Measurements from ENCODE around the gene TCF3. TPM values are rescaled to one million over a fixed set of nuclear protein-coding genes. Genes with fewer than 3 reads are reported as not detected.

TCF3 gene
- total RNA-seq, 4 donors from 2014 or later = 21.2 to 62.0 (median 39.6) TPM

GRCh38 chr19:1658150-1659083, 6.0 kb upstream of the TCF3 start:
- WGBS, 2 donors (ENCODE audit: low coverage in 1 of 2) = 41 to 51% methylated on average over 3 to 18 of the region's 33 CpGs
- TF ChIP-seq POLR2A (IDR thresholded peaks at IDR 0.05) (no peak), EP300 (IDR thresholded peaks at IDR 0.05) (no peak), POLR2AphosphoS5 (IDR thresholded peaks at IDR 0.05) (no peak)
- TF ChIP-seq, protein P1, sequence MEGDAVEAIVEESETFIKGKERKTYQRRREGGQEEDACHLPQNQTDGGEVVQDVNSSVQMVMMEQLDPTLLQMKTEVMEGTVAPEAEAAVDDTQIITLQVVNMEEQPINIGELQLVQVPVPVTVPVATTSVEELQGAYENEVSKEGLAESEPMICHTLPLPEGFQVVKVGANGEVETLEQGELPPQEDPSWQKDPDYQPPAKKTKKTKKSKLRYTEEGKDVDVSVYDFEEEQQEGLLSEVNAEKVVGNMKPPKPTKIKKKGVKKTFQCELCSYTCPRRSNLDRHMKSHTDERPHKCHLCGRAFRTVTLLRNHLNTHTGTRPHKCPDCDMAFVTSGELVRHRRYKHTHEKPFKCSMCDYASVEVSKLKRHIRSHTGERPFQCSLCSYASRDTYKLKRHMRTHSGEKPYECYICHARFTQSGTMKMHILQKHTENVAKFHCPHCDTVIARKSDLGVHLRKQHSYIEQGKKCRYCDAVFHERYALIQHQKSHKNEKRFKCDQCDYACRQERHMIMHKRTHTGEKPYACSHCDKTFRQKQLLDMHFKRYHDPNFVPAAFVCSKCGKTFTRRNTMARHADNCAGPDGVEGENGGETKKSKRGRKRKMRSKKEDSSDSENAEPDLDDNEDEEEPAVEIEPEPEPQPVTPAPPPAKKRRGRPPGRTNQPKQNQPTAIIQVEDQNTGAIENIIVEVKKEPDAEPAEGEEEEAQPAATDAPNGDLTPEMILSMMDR (IDR thresholded peaks at IDR 0.05) = no peak

DNA sequence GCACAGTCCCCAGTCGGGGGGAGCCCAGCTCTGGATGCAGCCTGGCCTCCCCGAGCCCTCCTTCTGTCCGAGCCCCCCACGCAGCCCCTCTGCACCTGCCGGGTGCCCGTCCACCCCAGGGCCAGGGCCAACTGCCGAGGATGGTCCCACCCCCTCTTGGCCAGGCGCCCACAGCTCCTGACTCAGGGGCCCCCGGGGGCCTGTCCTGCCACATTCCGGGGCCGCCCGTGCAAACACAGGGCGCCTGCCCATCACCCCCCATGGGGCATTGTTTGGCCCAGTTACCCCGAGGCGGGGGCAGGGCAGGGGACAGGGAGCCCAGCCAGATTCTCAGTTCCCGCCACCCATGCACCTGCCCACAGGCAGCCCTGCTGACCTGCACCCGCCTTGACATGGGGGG, 5.3 kb upstream of the TCF3 start:
- WGBS, 2 donors (ENCODE audit: low coverage in 1 of 2) = 83% methylated on average over 1 of the region's 17 CpGs; no CpG with 5 or more reads in 1 of the 2 donors
- no peak for ATAC-seq
- TF ChIP-seq, protein P1 (IDR thresholded peaks at IDR 0.05) = no peak
- TF ChIP-seq POLR2A (IDR thresholded peaks at IDR 0.05) = no peak
- TF ChIP-seq POLR2AphosphoS5 (IDR thresholded peaks at IDR 0.05) = no peak
- TF ChIP-seq EP300 (IDR thresholded peaks at IDR 0.05) = no peak
- Histone ChIP-seq H3K4me3 (no peak overlapping the region), H3K9me3 (no peaks in the 10 kb centered on the region), H3K27ac (no peak overlapping the region), H3K27me3 (peaks cover 40% of the 10 kb centered on the region), H3K4me1 (peaks cover 0 to 7% (median 0%) of the 10 kb centered on the region in 3 donors), H3K36me3 (no peaks in the 10 kb centered on the region)

More at GRCh38 chr19:1658150-1659083, 6.0 kb upstream of the TCF3 start:
- H3K27ac ChIP-seq = no peak overlapping the region
- H3K4me1 ChIP-seq = peaks cover 0 to 3% (median 0%) of the 10 kb centered on the region in 3 donors
- no peaks in the 10 kb centered on the region for H3K36me3 ChIP-seq
- ATAC-seq = no peak
- no peaks in the 10 kb centered on the region for H3K9me3 ChIP-seq
- no peak overlapping the region for H3K4me3 ChIP-seq
- peaks cover 40% of the 10 kb centered on the region for H3K27me3 ChIP-seq

GRCh38 chr19:1656988-1657536, 4.6 kb upstream of the TCF3 start:
- ATAC-seq = no peak
- Histone ChIP-seq H3K4me3 (no peak overlapping the region), H3K9me3 (no peaks in the 10 kb centered on the region), H3K27ac (no peak overlapping the region), H3K27me3 (peaks cover 37% of the 10 kb centered on the region), H3K36me3 (no peaks in the 10 kb centered on the region), H3K4me1 (peaks cover 0 to 7% (median 0%) of the 10 kb centered on the region in 3 donors)
- 87 to 89% methylated on average over 4 to 6 of the region's 8 CpGs for WGBS, 2 donors (ENCODE audit: low coverage in 1 of 2)
- no peak for TF ChIP-seq EP300 (IDR thresholded peaks at IDR 0.05)
- TF ChIP-seq POLR2A (IDR thresholded peaks at IDR 0.05) = no peak
- TF ChIP-seq POLR2AphosphoS5 (IDR thresholded peaks at IDR 0.05) = no peak
- TF ChIP-seq, protein P1 (IDR thresholded peaks at IDR 0.05) = no peak

DNA sequence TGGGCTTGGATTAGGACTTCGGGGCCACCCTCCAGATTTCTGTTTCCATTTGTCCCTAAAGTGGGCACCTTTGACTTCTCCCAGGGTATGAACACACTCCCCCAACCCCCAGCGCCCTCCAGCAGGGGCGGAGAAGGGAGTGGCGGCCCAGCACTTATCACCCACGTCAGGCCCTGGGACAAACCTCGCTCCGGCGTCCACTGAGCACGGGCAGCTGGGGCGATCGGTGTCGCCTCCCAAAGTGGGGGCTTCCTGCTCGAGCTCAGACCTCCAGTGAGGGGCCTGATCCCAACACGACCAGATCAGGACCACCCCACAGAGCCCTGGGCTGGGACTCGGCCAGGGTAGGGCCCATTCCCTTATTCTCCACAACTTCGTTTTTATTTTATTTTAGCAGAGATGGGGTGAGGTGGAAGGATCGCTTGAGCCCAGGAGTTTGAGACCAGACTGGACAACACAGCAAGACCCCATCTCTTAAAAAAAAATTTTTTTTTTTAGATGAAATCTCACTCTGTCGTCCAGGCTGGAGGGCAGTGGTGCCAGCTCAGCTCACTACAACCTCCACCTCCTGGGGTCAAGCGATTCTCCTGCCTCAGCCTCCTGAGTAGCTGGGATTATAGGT, 3.7 kb upstream of the TCF3 start:
- no peak for TF ChIP-seq EP300 (IDR thresholded peaks at IDR 0.05)
- TF ChIP-seq, protein P1 (IDR thresholded peaks at IDR 0.05) = no peak
- no peak for TF ChIP-seq POLR2A (IDR thresholded peaks at IDR 0.05)
- no peak for TF ChIP-seq POLR2AphosphoS5 (IDR thresholded peaks at IDR 0.05)
- no peaks in the 10 kb centered on the region for H3K36me3 ChIP-seq
- H3K4me1 ChIP-seq = peaks cover 0 to 14% (median 3%) of the 10 kb centered on the region in 3 donors
- 80 to 93% methylated on average over 1 to 2 of the region's 19 CpGs for WGBS, 2 donors (ENCODE audit: low coverage in 1 of 2)
- peaks cover 32% of the 10 kb centered on the region for H3K27me3 ChIP-seq
- no peak for ATAC-seq
- no peaks in the 10 kb centered on the region for H3K9me3 ChIP-seq
- no peak overlapping the region for H3K27ac ChIP-seq
- no peak overlapping the region for H3K4me3 ChIP-seq
